Cardiac septum (tissue), 1 donor: ENCODE data around the gene CCDC107. TPM values are rescaled to one million over a fixed set of nuclear protein-coding genes. Genes with fewer than 3 reads are reported as not detected.
A peak's percentile ranks its signal among the peaks of the same experiment; 100 is the strongest.

Experiments
- DNase-seq: peaks from one replicate; pipeline ENCODE4 v3.0.0-alpha.2; 2020; ENCODE audit warnings: low spot score
- intact Hi-C: fragments of 100-400 bp; cut with DNase I; formaldehyde crosslinking; loops from one replicate; pipeline ENCODE4 v1.14.0; 2022
- total RNA-seq: library from RNA; stranded (reverse); fragmentation: NEBNext Ultra II Directional; extraction: Animal tissue kit (Norgen Biotek cat#: 25700); gene quantifications from one replicate; pipeline ENCODE4 v1.2.1, GENCODE V29; 2021
- donor health status: DM: no; HTN: no; CAD: no.

Gene CCDC107
- total RNA-seq, 1 donor from 2014 or later: 47.7 TPM

DNA sequence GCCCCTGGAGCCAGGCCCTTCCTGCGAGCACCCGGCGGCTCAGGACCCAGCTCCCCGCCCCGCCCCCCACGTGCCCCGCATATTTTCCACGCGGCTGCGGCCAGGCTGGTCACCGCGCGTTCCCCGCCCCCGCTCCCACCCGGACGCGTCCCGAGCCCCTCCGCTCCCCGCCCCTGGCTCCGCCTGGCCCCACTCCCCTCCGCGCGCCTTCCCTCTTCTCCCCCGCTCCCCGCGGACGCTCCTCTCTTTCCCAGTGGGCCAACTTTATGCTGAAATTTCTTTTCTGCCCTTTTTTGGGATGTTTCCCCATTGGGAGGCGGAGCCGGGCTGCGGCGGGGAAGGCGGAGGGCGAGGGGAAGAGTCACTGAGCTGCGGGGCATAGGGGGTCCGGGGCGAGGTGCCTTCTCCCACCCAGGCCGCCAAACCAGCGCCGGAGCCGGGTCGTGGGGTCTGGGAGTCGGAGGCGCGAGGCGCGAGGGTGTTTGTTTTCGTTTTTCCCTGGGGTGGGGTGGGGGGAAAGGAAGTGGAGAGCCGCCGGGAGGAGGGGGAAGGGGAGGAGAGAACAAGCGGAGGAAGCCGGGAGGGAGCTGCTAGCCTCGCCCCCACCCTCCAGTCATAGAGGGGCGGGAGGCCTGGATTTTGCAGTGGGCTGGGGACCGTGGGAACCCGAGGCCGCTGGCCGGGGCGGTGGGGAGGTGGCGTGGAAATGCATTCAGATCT, 32.7 kb downstream of the CCDC107 start:
- intact Hi-C loops: loop anchor here (1.0 to 2.0 kb wide), 3 partner anchors 32 to 86 kb away; partner anchors contain the start of genes CCDC107, CREB3, RMRP and TLN1
- peak; percentile 88 for DNase-seq

DNA sequence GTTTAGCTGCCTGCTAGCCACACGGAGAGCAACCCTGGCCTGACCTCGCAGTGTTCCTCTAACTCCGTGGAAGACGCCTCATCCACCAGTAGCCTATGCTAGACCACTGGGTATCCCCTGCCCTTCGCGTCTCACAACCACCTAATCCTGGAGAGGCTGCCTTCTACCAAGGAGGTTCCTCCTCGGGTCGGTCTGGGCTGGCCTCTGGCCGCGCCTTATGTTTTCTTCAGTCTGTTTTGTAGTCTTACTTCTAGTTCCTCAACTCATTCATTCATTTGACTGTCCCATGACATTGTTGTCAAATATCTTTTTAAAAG, 33.2 kb downstream of the CCDC107 start:
- no peak for DNase-seq
- intact Hi-C loops: loop anchor here (2.0 kb wide), 1 partner anchor 32 kb away; the partner anchor contains the start of genes CCDC107 and RMRP

- intact Hi-C loops: loop anchor here (2.0 kb wide), 1 partner anchor 33 kb away; the partner anchor contains the start of genes CCDC107 and RMRP
- DNase-seq: no peak
Measured at GRCh38 chr9:35691757-35692301, 33.7 kb downstream of the CCDC107 start.

DNA sequence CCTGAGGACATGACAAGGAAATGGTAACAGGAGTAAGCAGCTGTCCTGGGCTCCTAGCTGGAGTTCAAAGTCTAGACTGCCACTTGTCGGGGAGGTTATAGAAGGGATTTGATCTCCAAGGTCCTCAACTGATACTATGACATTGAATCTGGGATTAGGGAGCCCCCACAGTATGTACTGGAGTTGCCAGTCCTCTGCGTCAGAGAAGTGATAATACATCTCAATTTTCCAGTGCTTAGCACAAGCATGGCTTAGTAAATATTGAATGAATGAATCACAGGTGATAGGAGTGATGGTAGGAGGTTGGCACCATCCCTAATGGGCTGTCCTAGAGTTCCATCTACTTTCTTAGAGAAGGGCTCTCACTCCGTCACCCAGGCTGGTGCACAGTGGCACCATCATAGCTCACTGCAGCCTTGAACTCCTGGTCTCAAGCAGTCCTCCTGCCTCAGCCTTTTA, 37.9 kb downstream of the CCDC107 start:
- DNase-seq: no peak
- intact Hi-C loops: no loop called here

DNA sequence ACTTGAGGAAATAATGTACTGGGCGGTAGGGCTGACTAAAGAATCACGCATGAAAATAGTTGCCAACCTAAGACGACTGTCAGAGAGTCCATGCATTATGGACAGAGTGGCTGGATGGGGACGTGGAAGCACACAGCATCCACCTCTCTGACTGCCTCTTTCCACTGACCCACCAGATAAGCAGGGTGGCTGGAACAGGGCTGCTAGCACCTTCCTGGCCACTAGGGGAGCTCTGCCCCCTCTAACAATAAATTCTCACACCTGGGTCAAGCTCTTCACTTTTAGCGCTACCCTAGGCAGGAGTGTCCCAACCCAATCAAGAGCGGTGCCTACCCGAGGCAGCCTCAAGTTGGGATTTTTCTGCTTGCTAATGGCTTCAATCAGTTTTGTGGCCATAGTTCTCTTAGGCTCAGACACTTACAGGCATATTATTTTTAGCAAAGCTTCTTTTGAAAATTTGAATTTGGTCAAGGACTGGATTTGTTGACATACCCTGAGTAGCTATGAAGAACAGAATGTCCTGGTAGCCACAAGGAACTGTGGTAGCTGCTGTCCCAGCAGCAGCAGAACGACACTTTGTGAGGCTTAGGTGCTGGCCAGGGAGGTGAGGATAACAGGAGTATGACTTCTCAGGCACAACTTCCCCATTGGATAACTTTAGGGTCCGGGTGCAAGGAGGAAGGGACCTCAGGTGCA, 38.6 kb downstream of the CCDC107 start:
- DNase-seq: no peak
- intact Hi-C loops: no loop called here

GRCh38 chr9:35697486-35697885, 39.4 kb downstream of the CCDC107 start:
- intact Hi-C loops: no loop called here
- DNase-seq: no peak

DNA sequence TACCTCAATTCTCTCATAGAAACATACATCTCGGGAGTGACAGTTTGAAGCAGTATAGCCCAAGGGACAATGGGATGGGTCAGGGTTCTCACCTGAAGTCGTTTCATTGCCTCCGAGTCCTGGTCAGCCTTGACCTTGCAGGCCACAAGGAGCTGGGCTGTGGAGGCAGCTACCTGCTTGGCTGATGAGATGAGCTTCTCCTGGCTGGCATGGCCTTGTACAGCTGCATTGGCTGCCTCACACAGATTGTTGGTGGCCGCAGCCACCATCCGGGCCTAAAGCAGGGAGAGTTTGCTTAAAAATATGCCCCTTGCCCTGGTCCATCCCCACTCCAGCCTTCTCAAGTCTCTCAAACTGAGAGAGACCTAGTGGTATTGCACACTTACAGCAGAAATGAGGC, 40.1 kb downstream of the CCDC107 start:
- intact Hi-C loops: no loop called here
- DNase-seq: no peak

DNA sequence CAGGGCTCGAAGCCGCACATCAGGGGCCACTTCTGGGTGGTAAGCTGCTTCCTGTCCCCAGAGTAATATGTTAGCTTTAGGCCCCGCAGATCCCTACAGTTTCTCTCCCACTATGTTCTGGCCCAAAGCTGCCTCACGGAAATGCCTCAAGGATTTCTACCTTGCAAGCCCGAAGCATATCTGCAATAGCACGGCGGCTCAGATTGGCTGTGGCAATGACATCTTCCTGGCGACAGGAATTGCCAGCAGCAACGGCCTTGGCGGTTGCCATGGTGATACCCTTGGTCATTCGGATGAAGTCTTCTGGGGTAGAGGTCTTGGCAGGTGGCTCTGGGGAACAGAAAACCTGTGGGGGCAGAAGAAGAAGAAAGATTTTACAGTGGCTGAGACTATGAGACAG, 41.9 kb downstream of the CCDC107 start:
- no peak for DNase-seq
- intact Hi-C loops: no loop called here

GRCh38 chr9:35700942-35701341, 42.9 kb downstream of the CCDC107 start:
- no peak for DNase-seq
- intact Hi-C loops: no loop called here

DNA sequence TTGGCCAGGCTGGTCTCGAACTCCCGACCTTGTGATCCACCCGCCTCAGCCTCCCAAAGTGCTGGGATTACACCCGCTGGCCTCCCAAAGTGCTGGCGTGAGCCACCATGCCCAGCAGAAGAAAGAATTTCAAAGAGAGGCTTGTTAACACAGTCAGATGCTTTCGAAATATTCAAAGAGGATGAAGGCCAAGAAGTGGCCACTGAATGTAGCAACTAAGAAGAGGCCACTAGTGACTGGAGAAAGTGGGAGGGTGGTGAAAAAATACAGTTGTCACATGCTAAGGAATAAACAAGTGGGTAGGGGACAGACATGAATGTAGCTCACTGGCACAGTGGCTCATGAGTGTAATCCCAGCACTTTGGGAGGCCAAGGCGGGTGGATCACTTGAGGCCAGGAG, 44.6 kb downstream of the CCDC107 start:
- no peak for DNase-seq
- intact Hi-C loops: no loop called here

DNA sequence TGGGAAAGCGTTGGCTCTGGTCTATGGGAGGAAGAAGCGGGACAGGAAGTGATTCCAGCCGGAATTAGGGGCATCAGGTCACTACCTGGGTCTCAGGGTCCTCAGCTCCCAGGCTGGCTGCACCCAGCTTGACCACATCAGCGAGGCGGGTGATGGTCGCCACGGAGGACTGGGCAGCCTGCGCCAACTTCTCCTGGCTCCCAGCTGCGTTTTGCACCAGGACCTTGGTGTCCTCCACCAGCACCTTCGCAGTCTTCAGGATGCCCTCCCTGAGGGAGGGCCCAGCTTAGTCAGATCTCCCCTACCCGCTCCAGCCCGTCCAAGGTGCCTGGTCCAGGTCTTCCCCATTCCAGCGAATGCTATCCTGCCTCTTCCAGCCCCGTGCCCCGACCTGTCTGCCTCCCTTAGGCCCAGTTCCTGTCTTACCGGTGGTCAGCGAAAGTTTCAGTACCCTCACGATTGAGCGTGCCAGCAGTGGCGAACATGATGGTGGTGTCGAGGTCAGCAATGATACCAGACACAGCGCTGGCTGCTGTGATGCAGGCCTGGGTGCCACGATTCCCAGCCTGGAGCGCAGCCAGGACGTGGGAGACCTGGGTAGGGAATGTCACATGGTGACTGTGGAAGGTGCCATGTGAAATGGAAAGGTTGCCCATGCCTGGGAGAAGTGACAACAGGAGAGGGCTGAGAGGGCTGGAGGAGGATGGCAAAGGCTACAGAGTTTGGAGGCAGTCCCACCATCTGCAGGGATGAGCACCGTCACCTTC, 46.0 kb downstream of the CCDC107 start:
- DNase-seq: no peak
- intact Hi-C loops: no loop called here

GRCh38 chr9:35705372-35705771, 47.3 kb downstream of the CCDC107 start:
- intact Hi-C loops: no loop called here
- no peak for DNase-seq

DNA sequence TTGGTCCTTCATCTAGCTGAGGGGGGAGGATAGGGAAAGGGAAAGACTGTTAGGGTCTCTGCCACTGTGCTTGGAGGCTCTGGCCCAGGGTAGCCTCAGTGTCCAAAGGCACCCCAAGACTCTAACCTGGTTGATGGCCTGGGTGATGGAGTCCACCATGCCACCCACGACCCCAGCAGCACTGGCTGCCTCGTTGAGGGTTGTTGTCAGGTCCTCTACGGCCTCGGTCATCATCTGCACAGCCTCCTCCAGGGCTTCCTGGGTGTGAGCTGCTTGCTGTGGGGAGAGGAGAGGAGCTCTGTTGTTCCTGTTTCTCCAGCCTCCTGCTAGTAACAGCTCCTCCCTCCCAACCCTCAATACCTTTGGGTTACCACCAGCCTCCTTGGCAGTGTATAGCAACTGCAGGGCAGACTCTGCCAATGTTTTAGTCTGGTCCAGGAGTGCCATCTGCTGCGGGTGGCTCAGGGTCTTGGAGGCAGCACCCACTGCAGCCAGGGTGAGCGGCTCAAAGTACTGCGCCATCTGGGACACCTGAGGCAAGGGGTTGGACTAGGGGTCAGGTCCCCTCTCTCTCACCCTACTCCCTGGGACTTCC, 47.8 kb downstream of the CCDC107 start:
- intact Hi-C loops: no loop called here

DNA sequence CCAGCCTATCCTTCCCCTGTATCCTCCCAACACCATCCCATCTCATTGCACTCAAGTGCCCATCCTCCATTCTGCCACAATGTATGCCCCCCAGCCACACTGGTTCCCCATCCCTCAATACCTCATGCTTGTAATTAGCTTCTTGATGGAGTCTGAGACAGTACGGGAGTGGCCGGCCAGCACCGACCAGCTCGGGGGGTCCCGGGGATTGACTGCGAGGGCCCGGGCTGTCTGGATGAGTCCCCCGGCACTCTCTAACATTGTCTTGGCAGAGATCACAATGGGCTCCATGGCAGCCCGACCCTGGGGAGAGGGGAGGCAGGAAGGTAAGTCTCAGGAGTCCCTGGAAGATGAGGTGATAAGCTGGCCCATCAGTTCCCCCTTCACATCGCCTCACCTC, 48.9 kb downstream of the CCDC107 start:
- intact Hi-C loops: no loop called here

More for the DNA sequence above, 47.8 kb downstream of the CCDC107 start:
- DNase-seq: no peak

GRCh38 chr9:35708146-35708545, 50.1 kb downstream of the CCDC107 start:
- no peak for DNase-seq
- intact Hi-C loops: no loop called here

More for the DNA sequence above, 48.9 kb downstream of the CCDC107 start:
- no peak for DNase-seq

DNA sequence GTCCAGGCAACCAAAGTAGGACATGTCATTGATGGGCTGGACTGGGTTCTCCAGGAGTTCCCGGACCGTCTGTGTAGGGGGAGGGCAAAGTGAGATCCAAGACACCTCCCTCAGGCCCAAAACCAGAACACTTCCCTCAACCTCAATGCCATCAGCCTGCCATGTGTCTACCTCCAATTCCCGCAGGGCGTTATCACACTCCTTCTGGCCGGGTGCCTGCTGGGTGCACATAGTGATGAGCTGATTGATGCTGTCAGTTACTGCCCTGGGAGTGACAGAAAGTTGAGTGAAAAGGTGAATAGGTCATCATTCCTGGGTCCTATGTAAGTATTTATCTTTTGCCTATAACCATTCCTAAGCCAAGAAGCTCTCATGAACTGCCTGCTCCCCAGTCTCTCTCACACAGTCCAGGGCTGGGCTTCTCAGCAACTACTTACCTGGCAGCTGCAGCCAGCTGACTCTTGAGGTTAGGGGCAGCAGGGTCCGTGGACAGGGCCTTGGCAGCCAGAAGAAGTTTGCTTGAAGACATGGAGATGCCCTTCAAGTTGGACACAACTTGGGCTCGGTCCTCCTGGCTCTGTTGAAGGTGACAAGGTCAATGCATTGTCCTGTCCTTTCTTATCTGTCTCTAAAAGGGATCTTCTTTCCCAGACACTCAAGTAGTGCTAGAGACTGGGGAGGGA, 52.9 kb downstream of the CCDC107 start:
- DNase-seq: no peak
- intact Hi-C loops: no loop called here
